Measurements from ENCODE around the gene CCL4.
"Not testable (repeated sequence)": the region's sequence is repeated elsewhere in the genome, so short reads cannot be mapped to it uniquely, and the experiment has no call there.

CCL4 gene

DNA sequence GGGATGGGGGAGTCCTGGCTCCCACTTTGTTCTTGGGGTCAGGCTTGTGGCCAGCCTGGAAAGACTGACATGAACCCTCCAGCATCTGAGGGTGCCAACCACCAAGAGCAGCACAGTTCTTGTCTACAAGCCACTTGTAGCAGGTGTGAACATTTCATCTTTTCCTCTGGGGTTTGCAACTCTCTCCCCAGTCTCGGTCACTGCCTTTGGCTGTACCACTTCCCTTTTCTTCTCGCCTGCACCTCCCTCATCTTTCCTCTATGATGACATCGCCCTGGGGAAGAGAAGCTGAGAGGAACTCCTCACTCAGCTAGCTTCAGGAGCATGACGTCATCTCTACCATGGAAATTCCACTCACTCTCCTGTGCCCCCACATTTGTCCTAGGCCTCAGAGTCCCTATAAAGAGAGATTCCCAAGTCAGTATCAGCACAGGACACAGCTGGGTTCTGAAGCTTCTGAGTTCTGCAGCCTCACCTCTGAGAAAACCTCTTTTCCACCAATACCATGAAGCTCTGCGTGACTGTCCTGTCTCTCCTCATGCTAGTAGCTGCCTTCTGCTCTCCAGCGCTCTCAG lies at the start of gene CCL4:
CCL4 (plus strand) TSS at position 427 of the 575 bp plus-strand sequence; CDS start at position 506, 79 bp downstream.
- not testable (repeated sequence) for DNase-seq

DNA sequence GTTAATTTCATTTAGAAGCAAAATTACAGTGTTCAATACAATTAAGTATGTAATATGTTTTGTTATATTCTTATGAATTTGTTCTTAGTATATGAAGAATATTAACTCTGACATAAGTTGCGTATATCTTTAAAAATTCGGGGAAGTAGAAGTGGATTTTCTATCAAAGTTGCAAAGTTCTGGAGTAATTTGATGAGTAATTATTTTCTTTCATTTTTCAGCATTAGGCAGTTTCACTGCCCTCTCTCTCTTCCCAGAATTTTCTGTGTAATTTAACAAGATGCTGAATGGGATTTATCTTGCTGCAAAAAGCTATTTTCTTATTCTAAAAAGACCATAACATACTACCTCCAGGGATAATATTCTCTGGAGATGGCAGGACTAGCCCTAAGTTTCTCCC lies 48.5 kb upstream of the CCL4 start:
- DNase-seq: no peak

GRCh38 chr17:36055921-36056520 lies 47.6 kb upstream of the CCL4 start:
- no peak for DNase-seq

GRCh38 chr17:36057911-36058310 lies 45.7 kb upstream of the CCL4 start:
- no peak for DNase-seq

DNA sequence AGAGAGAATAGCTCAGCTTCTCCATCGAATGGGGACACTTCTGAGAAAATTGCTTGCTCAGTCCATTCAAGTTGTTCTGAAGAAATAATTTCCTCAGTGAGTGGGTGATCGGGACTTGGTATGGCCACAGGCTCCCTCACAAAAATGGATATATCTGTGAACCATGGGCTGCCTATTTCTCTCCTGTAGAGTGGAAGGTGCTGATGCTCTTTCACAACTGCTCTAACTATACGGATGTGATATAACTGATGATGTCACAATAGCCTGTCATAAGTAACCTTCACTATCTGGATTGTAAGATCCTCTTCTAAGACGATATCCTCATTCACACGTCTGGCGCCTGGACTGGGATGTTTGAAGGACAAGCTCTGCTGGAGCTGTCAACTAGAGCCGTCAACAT lies 44.2 kb upstream of the CCL4 start:
- DNase-seq: no peak

GRCh38 chr17:36060816-36061215 lies 42.8 kb upstream of the CCL4 start:
- no peak for DNase-seq

DNA sequence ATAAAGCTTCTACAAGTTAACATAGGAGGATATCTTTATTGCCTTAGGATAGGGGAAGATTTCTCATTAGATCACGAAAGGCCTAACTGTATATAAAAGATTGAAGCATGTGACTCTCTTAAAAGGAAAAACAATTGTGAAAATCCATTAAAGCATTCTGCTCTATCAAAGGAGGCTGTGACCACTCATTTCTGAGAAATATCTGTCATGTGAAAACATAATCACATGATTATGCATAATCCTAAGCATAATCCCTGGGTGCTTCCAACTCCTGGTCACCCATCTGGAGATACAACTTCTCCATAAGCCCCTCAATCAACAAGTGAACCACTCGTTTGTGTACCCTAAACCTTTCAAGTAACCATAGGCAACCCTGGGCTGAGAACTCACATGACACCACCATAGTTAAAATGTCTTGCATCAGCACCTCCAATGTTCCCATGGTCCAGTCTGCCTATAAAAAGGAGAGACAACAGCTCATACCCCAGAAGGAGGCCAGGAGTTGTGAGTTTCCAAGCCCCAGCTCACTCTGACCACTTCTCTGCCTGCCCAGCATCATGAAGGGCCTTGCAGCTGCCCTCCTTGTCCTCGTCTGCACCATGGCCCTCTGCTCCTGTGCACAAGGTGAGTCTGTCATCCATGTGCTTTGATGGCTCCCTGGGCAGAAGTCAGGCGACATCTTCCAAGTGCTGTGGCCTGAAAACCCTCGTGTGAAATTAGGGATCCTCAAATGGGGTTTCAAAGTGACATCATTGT lies 39.7 kb upstream of the CCL4 start, which contains the start of gene CCL18:
CCL18 (plus strand) TSS at position 487 of the 756 bp plus-strand sequence; CDS start at position 558, 71 bp downstream.
- no peak for DNase-seq

DNA sequence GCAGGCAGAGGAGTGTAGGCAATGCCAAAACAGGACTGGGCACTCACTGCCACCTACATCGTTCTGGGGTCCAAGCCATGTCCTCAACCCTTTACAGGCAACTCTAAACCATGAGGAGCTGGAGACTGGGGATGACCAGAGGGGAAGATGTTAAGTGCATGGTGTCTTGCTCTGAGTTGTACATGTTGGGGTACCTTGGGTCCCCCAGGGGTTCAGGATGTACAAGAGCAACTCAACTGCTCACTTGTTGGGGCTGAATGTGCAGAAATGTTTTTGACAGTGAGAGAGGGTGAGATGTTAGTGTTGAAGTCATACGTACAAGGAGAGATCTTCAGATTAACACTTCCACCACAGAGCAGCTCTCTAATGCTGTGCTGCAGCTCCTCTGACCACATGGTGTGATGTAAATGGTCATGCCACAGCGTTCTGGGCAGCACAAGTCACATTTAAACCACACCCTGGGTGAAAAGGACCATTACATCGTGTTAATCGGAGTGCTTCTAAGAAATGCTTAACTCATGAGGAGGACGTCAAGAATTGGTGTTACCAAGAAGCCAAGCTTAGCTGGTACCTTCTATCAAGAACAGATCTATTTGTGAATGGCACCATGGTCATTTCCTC lies 37.2 kb upstream of the CCL4 start:
- DNase-seq: no peak

DNA sequence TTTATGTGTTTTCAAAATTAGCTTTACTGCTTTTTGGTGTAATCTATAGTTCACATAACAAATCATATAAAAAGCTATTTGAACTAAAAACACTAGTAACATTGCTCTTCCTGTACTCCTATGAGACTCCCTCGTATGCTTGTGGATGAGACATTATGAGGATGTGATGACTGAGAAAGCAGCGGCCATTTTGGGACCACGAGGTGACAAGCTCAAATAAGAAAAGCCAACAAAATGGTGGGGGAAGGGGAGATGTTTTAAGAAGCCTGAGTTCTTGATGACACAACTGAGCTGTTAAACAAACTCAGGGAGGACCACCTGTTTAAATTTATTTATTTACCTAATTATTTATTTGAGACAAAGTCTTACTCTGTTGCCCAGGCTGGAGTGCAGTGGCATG lies 35.1 kb upstream of the CCL4 start:
- DNase-seq: no peak

- DNase-seq: no peak
Observed at GRCh38 chr17:36069136-36069535, 34.5 kb upstream of the CCL4 start.

DNA sequence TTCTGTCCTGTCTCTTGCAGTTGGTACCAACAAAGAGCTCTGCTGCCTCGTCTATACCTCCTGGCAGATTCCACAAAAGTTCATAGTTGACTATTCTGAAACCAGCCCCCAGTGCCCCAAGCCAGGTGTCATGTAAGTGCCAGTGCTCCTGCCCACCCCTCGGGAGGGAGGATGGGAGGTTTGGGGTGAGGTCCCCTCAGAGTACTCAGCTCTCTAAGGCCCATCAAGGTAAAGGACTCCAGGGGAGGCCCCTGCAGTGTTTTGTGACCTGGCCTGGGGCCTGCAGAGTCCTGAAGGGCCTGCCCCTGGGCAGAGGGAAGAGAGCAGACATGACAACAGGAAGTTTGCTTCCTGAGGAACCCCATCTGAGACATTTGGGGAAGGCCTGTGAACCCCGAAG lies 33.2 kb upstream of the CCL4 start:
- DNase-seq: no peak

GRCh38 chr17:36071751-36072150 lies 31.9 kb upstream of the CCL4 start:
- DNase-seq: no peak

GRCh38 chr17:36072431-36073121 lies 31.1 kb upstream of the CCL4 start:
- peak; percentile 44 for DNase-seq

DNA sequence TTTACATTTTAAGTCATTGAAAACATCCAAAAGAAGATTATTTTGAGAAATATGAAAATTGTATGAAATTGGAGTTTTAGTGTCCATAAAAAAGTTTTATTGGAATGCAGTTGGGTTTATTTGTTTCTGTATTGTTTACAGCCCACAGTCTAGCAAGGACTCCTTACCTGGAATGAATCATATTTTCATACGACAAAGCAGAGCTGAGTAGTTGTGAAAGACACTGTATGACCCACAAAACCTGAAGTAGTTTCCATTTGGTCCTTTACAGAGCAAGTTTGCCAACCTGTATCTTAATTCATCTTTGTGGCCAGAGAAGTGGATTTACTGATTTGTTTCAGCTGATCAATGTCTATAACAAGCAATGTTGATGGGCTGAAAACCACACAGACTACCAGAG lies 29.3 kb upstream of the CCL4 start:
- no peak for DNase-seq

- not testable (repeated sequence) for DNase-seq
Observed at GRCh38 chr17:36081681-36082471, 21.8 kb upstream of the CCL4 start.

- DNase-seq: not testable (repeated sequence)
Observed at GRCh38 chr17:36082482-36083120, 21.0 kb upstream of the CCL4 start.

- not testable (repeated sequence) for DNase-seq
Observed at GRCh38 chr17:36083691-36084090, 19.9 kb upstream of the CCL4 start.

- no peak for DNase-seq
Observed at GRCh38 chr17:36085765-36086164, 17.9 kb upstream of the CCL4 start.

DNA sequence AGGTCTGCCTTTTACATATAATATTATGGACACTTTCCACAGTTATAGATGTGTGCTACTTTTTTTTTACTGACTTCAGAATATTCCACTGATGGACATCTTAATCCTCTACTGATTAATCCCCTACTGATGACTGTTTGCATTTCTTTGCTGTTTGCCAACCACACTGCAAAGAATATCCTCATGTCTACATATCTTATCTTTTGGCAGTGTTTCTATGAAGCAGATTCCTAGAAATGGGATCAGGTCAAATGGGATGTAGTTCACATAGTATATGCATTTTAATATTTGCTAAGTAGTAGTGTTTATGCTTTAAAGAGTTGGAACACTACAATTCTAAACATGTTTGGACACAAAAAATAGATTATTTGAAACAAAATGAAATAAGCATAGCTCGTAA lies 16.8 kb upstream of the CCL4 start:
- no peak for DNase-seq

DNA sequence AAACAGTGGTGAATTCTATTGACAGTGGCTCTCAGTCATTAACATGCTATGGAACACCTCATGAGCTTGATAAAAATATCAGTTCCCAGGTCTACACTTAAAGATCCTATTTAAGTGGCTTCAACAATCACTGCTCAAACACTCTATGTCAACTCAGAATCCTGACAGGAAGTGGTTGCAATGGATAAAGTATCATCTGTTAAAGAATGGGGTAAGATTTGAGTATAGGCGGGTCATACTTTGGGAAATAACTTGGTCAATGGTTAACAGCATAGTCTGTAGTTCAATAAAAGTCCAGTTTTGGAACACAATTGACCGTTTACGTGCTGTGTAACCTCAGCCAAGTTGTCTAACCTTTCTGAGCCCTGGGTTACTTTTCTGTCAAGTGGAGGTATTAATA lies 16.2 kb upstream of the CCL4 start:
- not testable (repeated sequence) for DNase-seq

GRCh38 chr17:36087897-36088572 lies 15.6 kb upstream of the CCL4 start:
- DNase-seq: not testable (repeated sequence)

Data from stimulated activated CD4-positive, alpha-beta T cell treated with anti-CD3 and anti-CD28 coated beads, Interleukin-12 subunit alpha, Interleukin-12 subunit beta, amount 100 ng/mL, for 4 hours (primary cell).